SIG-M5 (cell line): ENCODE data around the gene ZNF653.
"Not testable (repeated sequence)": the region's sequence is repeated elsewhere in the genome, so short reads cannot be mapped to it uniquely, and the experiment has no call there.

Source experiments
- DNase-seq: peaks from one replicate; lab custom pipeline; 2025; lab: John Stamatoyannopoulos, UW

ZNF653 gene

GRCh38 chr19:11456659-11457058 is 49.0 kb downstream of the ZNF653 start:
- DNase-seq: no peak

DNA sequence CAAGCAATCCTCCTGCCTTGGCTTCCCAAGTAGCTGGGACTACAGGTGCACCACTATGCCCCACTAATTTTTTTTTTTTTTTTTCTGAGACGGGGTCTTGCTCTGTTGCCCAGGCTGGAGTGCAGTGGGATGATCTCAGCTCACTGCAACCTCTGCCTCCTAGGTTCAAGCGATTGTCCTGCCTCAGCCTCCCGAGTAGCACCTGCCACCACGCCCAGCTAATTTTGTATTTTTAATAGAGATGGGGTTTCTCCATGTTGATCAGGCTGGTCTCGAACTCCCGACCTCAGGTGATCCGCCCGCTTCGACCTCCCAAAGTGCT is 50.4 kb downstream of the ZNF653 start:
- not testable (repeated sequence) for DNase-seq

DNA sequence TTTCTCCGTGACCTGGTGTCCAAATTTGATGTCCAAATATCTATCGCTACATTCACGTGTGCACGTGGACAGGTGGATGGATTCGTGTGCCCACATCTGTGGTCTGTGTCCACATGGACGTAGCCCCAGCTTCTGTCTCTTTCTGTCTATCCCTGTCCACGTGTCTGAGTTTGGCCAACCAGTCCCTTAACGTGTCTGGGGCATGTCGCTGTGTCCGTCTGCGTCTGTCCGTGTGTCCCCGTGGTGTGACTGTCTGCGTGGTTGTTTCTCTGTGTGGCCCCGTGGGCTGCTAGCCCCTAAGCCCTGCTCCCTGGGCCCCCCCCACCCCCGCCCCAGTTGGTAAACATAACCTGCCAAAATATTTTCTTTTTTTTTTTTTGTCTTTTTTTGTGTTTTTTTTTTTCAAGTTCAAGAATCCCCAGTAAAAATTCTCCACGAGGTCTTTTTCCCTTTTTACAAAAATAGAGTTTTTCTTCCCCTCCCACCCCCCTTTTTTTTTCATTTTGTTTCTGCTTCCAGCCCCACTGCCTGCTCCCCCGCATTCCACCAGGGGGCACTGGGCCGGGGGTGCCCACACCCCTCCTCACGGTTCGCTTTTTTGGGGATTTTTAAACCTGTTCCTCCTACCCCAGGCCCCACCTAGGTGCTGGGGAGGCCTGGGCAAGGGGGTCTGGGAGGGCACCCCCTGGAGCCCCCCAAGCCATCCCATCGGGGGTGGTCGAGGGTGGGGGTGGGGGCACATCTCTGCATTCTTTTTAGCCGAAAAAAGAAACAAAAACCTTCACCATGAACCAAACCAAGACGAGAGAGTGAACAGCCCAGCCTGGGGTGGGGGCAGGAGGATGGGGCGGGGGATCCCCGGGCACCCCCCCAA is 51.9 kb downstream of the ZNF653 start:
- DNase-seq: no peak

- DNase-seq: no peak
Observed at GRCh38 chr19:11452620-11453310, 52.9 kb downstream of the ZNF653 start.

GRCh38 chr19:11451871-11452619 is 53.6 kb downstream of the ZNF653 start:
- no peak for DNase-seq

GRCh38 chr19:11451327-11451870 is 54.2 kb downstream of the ZNF653 start:
- DNase-seq: no peak

- no peak for DNase-seq
Observed at GRCh38 chr19:11450570-11451326, 54.9 kb downstream of the ZNF653 start.

- no peak for DNase-seq
Observed at GRCh38 chr19:11448923-11449554, 56.6 kb downstream of the ZNF653 start.

DNA sequence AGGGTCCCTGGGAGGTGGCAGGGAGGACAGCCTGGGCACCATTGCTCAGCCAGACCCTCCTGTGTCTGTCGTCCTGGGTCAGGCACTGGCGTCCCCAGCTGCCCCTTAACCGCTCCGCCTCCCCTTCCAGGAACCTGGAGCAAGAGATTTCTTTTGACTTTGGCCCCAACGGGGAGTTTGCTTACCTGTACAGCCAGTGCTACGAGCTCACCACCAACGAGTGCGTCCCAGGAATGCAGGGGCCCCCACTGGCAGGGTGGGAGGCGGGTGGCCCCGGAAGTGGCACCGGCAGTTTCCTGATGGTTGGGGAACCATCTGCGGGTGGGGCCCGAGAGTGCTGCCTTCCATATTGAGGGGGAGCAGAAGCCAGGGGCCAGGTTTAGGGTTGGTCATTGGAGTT is 57.2 kb downstream of the ZNF653 start:
- DNase-seq: no peak

DNA sequence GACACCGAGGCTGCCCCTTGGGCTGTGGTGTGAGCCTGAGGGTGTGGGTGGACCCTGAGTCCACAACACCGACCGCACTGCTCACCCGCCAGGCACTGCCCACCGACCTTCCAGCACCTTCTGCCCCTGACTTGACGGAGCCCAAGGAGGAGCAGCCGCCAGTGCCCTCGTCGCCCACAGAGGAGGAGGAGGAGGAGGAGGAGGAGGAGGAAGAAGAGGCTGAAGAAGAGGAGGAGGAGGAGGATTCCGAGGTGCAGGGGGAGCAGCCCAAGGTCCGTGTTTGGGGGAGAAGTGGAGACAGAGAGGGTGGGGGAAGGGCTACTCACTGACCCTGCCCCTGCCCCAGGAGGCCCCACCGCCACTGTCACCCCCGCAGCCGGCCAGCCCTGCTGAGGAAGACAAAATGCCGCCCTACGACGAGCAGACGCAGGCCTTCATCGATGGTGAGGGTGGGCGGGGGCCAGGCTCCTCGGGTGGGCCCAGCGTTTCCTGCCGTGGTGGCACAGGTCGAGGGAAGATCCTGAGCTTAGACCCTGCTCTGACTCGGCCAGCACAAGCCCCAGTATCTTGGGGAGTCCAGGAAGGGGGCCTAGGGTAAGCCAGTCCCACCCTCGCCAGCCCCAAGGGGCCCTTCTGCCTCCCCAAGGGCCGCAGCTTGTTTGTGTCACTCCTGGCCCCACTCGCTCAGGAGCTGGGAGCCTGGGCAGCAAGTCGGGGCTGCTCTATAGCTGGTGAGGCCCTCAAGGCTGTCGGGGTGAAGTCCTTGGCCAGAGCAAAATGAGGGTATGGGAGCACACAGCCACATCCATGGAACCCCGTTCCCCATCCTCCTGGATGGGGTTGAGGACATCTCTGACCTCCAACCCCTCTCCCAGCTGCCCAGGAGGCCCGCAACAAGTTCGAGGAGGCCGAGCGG is 58.0 kb downstream of the ZNF653 start:
- no peak for DNase-seq

- DNase-seq: no peak
Observed at GRCh38 chr19:11446652-11447301, 58.9 kb downstream of the ZNF653 start.

DNA sequence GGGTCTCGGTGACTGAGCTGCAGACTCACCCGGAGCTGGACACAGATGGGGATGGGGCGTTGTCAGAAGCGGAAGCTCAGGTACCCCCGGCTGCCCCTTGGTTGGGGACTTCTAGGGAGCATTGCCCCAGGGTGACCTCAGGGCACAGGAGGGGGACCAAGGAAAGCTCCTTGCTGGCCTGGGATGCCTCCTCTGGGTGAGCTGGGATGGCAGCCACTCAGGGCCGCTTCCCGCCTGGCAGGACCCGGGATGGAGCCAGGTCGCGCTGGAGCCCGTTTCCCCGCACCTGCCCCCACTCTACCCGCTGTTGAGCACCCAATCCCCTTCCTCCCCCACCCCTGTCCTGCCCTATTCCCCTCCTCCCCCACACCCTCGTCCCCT is 59.4 kb downstream of the ZNF653 start:
- DNase-seq: no peak

DNA sequence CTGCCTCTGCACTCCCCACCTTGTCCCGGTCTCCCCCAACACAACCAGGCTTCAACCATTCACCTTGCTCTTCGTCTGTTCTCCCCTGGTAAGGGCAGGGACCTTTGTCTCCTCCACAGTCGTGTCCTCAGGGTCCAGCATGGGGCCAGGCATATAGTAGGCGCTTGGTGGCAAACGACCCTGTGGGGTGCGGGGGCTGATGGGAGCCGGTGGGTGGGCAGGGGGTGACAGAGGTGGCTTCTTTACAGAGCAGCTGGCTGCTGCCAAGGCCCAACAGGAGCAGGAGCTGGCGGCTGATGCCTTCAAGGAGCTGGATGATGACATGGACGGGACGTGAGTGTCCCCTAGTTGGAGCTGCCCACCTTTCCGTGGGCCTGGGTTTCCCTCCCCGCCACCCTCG is 60.5 kb downstream of the ZNF653 start:
- no peak for DNase-seq

GRCh38 chr19:11444059-11444458 is 61.6 kb downstream of the ZNF653 start:
- no peak for DNase-seq

DNA sequence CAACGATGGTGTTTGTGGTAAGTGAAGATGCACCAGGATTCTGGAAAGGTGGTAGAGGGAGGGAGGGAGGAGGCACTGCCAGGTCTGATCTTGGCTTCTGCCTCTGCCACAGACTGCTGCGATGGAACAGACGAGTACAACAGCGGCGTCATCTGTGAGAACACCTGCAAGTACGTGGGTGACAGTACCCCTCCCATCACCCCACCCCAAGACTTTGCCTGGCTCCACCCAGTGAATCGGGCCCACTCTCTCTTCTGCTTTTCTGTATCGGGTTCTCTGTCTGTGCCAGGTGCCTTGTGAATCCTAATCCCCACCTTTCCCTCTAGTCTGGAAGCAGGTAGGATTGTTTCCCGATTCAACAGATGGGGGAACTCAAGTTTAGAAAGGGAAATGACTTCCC is 67.7 kb downstream of the ZNF653 start:
- no peak for DNase-seq

GRCh38 chr19:11435833-11436313 is 69.8 kb downstream of the ZNF653 start:
- DNase-seq: no peak

- DNase-seq: peak; percentile 98
Observed at GRCh38 chr19:11435057-11435832, 70.4 kb downstream of the ZNF653 start, which contains the start of the genes ODAD3 and PRKCSH. ODAD3 (minus strand) TSS chr19:11435121; CDS start chr19:11435016, 105 bp downstream. PRKCSH (plus strand) TSS chr19:11435635; CDS start chr19:11436118, 483 bp downstream.

DNA sequence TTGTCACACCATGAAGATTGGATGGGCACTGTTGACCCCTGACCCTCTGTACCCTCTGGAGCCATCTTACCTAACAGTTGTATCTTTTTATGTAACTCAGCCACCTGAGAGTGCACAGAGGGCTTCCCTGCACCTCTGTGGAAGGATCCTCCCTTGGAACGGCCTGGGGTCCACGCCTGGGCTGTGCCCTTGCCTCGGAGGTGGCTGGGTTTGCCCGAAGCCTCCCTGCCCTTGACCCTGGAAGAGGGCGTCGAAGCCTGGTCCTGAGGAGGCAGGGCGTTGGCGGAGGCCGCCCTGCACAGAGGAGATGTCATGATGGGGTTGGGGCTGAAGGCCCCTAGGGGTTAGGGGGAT is 71.0 kb downstream of the ZNF653 start:
- no peak for DNase-seq

- not testable (repeated sequence) for DNase-seq
Observed at GRCh38 chr19:11433526-11433925, 72.1 kb downstream of the ZNF653 start.
